HG02610 (cell line): Measurements from ENCODE around the gene PPP2R3A.

ENCODE experiments used
- ATAC-seq: cut with Tn5 transposase; IDR thresholded peaks from one replicate; pipeline ENCODE4 v1.9.1; 2021; ENCODE audit warnings: mild to moderate bottlenecking, moderate library complexity; ENCODE audit not compliant: unreplicated experiment

PPP2R3A gene

DNA sequence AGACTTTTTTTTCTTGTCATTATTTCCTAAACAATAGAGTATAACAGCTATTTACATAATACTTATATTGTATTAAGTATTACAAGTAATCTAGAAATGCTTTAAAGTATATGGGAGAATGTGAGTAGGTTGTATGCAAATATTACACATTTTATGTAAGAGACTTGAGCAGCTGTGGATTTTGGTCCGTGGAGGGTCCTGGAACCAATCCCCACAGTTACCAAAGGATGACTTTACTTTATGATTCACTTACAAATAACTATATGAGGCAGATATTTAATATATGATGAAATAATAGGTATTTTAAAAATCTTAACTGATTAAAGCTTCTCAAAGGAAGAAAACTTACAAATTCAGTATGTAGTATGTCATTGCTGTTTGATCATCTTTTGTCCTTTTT lies 56.3 kb downstream of the PPP2R3A start:
- ATAC-seq = no peak

DNA sequence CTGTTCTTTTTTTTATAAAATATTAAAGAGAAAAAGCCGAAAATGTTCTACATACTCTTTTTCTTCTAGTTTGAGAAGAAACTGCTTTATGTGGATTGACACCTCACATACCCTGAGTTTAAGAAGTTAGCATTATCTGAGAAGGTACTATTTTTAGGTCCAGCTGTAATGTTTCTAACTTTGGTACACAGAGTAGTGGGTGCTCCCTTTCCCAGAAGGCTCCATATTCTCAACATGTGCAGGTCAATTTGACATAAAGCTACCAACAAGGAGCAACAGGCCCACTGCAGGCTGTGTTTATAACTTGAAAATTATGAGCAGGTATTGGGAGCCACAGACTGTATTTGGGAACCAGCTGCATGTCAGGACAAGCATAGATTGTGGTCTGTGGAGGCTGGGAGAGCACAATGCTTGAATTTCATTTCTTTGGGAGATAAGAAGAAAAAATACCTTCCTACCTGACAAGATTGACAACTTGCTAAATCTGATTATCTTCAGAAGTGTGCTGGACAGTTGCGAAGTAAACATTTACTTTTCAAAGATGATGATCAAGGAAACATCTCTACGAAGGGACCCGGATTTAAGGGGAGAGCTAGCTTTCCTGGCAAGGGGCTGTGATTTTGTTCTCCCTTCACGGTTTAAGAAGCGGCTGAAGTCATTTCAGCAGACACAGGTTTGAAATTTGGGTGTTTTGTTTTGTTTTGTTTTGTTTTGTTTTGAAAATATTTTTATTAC lies 57.2 kb downstream of the PPP2R3A start:
- ATAC-seq = no peak

DNA sequence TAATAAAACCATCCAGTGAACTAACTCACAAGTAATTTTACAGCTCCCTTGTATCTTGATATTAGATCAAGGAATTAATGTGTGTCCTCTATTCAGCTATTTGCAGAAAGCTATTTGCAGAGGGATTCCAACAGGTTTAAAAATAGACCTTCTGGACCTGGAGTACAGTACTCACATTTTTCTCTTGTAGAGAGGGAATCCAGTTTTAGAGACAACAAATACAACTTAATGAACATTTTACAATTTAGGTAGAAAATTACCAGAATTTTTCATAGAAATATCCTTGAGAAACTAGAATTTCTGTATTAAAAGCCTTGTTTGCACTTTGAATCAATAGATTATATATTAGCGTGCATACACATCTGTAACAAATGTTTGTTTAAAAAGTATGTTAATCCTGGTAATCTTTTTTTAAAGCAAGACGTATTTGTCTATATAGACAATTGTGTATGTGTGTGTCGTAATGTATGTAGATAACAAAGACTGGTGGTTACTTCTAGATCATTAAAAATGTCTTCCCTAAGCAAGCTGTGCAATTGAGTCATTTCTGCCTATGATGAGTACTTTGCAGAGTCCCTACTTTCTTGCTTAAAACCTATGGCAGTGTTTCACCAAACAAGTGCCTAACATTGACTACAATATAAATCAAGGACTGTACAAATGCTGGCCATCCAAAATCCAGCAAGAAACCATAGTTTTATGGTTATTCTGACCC lies 57.9 kb downstream of the PPP2R3A start:
- no peak for ATAC-seq

DNA sequence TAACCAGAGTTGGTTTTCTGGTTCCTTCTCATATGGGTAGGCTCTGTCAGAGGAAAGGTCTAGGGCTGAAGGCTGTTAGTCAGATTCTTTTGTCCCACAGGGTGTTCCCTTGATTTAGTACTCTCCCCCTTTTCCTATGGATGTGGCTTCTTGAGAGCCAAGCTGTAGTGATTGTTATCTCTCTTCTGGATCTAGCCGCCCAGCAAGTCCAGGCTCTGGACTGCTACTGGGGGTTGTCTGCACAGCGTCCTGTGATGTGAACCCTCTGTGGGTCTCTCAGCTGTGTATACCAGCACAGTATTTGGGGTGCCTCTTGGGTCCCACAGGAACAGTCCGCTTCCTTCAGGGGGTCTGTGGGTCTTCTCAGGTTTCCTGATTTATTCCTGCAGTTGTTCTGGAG lies 70.8 kb downstream of the PPP2R3A start:
- ATAC-seq = no peak

DNA sequence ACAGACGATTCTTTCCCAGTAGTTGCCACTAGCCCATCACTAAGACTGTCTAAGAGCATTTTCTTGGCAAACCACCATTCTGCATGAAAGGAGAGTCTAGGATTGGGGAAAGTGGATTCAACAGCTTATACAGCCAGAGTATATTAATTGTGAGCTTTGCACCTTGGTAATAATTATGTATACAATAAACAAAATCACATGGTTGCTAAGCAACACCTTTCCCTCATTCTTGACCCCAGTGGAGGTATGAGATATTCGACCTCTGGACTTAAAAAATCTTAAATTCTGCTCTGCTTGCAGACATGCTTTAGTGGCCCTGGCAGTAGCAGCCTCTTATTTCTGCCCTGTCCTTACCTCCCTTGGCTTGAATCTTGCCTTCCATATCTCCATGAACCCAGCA lies 73.1 kb downstream of the PPP2R3A start:
- ATAC-seq = no peak

DNA sequence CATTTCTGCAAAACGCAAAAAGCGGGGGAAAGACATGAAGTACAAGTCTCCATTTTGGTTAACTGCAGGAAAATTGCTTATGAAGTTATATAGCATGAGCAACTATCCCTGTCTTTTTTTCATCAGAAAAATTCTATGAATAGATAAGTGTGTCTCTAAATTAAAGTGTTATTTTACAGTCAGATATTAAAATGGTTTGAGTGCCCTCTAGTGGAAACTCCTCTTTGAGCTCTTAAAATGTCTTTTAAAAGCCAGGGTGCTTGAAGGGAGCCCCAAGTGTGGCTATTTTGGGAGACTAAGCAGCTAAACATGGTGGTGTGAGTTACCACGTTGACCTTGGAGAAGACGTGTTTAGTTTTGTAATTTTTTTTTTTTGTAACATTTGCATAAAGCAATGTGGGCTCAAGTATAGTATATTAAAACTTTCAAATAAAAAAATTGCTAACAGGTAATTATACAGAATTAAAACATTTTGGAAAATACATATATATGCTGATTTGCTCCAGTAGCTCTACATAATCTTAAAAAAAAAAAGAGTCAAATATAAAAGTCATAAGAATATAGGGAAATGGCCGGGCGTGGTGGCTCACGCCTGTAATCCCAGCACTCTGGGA lies 77.2 kb downstream of the PPP2R3A start:
- ATAC-seq = no peak

DNA sequence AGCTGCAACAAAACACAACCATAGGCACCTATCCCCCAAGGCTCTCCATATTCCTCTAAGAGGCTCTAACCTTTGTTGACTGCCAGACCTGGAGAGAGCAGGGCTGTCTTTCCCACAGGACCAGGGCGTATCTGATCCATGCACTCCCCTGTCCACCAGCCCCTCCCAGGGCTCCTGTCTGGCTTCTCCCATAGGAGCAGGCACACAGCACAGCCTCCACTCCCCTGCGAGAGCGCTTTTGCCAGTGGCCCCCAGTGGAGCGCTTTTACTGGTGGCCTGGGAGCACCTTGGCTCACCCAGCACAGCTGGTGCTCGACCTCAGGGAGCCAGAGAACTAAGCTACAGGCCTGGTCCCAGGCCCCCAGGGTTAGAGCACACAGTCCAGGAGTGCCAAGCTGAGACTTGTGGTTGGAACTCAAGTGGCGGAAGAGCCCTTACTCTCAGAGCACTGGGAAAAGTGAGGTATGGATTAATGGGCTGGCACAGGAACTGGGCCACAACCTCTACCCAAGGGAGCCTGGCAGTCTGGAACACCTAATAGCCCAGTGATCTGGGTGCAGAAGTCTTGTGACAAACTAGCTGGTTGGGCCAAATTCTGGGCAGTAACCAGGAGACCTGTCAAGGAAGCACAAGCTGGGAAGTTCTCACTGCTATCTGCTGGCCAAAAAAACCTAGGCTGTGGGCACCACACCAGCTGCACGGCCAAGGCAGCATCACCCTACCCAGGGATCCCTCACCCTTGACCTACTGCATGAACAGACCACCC lies 79.6 kb downstream of the PPP2R3A start:
- no peak for ATAC-seq

DNA sequence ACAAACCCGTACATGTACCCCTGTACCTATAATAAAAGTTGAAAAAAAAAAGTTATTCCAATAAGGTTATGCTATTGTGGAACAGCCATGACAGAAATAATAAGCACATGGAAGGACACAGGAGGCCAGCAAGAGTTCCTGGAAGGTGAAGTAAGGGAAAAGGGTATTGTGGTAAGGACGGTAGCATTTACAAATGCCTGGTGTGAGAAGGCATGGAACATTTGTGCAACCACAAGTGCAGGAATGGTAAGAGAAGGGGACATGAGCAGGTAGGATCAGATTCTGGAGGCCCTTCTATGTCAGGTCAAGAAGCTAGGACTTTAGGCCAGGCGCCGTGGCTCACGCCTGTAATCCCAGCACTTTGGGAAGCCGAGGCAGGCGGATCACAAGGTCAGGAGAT lies 82.5 kb downstream of the PPP2R3A start:
- ATAC-seq = no peak

DNA sequence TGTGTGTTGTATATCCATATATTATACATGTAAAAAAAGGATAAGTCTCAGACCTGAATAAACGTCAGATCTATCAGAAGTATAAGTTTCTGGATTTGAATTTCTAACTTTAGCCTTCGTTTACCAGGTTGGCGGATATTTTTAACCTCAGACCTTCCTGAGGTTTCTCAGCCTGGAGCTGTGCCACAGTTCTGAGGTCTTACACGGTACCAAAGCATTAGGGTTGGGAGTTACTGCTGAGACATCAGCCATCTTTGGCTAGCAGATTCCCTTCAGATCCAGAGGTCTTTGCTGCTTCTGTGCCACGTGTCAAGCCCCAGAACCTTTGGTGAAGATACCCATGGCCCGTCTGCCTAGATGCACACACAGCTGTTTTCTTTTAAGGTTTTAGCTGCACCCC lies 84.7 kb downstream of the PPP2R3A start:
- no peak for ATAC-seq

DNA sequence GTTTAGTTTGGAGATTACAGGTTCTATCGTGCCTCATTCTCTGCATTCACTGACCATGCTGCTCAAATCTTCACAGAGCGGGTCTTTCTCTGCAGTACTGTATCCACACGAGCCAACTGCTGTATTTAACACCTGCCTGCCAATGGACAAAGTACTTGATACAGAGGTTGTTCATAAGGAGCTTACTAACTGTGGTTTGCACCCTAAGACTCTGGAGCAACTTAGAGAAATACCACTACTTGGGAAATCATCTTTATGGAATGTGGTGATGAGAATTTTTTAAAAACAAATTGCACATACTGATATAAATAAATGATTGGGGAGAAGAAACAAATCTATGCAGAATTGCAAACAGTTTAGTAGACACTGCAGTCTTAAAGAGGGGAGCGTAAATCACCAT lies 90.0 kb downstream of the PPP2R3A start:
- no peak for ATAC-seq

DNA sequence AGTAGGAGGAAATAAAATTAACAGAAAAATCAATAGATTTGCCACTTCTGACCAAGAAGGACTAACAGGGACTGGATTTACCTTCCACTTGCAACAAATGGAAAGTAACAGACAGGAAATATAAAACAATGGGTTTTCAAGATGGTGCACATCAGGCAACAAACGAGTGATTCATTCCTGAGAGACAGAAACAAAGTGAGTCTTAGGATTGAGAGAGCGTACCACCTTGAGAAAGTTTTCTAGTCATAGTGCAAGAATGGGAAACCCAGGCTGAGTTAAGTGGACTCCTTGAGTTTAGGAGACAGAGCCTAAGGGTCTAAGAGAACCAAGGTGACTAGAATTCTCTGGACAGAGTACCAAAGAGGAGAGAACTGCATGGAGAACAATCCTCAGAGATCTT lies 101.7 kb downstream of the PPP2R3A start:
- ATAC-seq = no peak

DNA sequence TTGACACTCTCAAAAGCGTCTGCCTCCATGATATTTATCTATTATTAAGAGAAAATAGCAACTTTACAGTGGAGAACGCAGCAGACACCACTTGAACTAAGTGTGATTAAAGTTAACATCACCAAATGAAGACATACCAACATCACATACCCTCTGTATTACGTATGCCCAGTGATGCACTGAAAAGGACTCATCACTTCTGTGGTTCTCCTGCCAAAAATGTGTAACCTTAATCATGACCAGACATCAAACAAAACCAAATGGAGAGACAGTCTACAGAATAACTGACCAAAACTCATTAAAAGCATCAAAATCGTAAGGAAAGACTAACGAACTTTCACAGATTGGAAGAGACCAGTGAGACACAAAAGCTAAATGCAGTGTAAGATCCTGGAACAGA lies 103.2 kb downstream of the PPP2R3A start:
- no peak for ATAC-seq

DNA sequence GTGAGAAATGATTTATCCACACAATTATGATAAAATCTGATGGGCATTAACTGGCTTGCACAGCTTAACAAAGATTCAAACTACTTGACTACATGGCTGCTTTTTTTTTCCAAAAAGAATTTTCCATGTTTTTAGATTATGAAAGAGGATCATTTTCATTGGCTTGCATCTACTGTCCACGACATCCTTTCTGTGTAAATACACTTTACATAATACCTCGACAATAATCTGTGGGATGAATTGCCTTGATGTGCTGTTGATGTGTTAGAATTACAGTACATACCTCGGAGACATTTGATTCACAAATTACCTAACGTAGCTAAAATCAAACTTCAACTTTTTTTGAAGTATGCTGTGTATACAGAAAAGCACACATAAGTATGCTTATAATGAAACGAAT lies 104.4 kb downstream of the PPP2R3A start:
- ATAC-seq = no peak

DNA sequence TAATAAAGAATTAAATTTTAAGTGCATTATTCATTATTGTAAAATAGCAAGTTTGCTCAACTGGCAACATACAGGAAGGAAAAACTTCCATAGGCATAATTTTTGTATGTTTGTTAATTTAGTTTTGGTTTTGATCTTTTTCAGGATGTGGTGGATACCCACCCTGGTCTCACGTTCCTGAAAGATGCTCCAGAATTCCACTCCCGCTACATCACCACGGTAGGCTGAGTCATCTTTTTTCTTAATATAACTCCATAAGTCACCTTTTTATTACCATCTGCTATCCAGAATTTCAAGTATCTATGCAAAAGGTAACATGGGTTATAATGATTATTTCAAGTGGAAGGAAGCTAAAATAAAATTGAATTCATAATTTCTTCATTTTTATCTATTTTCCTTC lies 104.8 kb downstream of the PPP2R3A start:
- no peak for ATAC-seq

DNA sequence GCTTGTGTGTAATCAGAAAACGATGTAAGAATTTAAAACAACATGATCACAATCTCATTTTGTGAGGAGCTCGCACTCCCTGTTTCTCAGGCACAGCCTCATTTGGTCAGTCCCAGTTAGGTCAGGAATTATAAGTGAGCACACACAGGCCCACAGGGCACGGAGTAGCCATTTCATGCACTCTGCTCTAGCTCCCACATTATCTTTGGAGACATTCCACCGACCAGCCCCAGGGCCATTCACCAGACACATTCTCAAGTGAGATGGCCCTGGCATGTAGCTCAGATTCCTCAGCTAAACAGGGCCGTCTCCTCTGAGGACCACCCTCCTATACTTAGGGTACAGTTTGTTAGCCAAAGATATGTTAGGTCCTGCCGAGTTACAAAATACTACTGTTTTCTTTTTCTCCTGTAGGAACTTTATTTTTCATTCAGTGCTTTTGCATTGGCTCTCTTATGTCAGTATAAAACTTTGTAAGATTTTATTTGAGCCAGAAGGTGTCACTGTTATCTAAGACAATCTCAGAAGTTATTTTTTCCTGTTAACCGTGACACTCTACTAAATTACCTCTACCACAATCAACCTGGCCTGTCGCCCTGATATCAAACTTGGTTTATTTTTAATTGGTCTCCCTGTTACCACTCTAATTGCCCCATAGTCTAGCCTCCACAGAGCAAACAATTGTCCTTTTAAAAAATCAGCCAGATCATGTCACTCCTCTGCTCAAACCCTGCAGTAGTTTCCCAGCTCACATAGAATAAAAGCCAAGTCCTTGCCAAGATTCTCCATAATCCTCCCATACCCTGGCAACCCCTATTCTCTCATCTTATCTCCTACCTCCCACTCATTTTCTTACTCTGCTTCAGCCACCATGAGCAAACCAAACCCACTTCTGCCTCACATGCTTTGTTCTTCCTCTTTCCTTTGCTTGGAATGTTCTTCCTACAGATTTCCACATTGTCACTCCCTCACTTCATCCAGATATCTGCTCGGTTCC lies 105.7 kb downstream of the PPP2R3A start:
- ATAC-seq = no peak

DNA sequence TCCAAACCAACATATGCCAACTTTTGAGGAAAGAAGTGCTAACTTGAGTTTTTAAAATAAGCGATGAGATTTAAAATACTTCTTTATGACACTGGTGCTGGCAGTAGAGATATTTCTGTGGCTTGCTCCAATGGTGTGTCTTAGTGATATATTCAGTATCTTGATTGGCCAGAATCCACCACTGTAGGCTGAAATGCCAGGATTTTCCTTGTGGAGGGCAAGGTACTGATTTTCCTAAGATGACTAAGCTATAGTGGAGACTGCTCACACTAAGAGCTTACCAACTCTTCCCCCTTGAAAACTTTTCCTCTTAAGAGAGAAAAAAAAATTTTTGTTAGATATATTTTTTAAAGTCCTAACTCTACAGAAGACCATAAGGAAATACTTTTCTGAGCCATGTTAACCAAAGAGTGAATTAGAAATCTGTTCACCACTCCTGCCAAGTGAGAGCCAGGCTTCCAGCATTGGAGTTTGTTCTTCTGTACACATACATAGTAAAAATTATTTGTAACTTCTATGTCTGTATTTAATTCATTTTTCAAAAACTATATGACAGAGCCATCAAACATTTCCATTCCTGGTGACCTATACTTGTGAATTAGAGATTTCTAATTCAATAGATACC lies 109.1 kb downstream of the PPP2R3A start:
- no peak for ATAC-seq

DNA sequence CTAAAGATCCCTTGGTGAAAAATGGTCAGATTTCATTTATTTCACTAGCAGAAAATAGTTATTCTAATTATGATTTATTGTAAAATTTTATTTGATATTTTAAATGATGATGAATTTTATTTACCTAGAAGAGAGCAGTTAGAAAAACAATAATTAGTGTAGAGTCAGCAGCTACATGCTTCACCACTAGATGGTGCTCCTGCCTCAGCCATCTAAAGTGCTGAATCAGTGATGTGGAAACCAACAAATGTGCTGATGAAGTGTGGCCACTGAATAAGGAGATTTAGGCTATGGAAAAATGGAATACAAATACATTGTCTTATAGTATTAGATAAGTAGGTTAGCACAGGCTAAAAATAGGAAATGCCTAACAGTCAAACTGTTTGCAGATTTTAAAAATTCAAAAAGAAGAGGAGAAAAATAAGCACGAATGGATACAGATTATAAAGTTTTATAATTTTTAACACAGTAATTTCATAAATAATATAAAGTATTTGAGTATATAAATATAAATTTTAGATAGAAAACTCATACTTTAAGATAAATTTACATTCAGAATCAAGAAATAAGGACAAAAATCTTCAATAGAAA lies 109.8 kb downstream of the PPP2R3A start:
- no peak for ATAC-seq

DNA sequence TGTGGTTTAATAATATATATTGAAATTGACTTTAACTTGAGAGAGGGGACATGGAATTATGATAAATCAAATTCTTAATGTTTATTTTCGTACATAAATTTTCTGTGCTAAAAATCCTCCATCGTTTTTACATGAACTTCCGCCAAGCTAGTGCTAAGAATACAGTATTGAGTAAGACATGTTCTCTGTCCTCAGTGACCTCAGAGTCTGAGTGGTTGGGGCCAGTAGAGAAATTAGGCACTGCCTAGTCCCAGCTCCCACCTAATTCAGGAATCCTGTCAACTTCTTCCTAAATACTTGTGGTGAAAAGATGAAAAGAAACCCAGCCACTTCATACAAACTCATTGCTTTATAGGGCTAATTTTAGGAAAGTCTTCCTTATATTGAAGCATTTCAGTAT lies 110.3 kb downstream of the PPP2R3A start:
- ATAC-seq = no peak
